ENCODE data around the gene RFXAP. TPM values are rescaled to one million over a fixed set of nuclear protein-coding genes. Genes with fewer than 3 reads are reported as not detected.
"Not testable (repeated sequence)": the region's sequence is repeated elsewhere in the genome, so short reads cannot be mapped to it uniquely, and the experiment has no call there.

Gene RFXAP
- total and polyA plus RNA-seq, 2 donors from 2014 or later = 2.3 to 6.3 TPM

GRCh38 chr13:36783890-36784289 is 35.1 kb upstream of the RFXAP start:
- Histone ChIP-seq H3K36me3 (ENCODE audit: control insufficient read depth in 2 of 3, insufficient read depth in 3 of 3, low read length in 3 of 3) (no peaks in the 10 kb centered on the region), H3K9ac (ENCODE audit: low read length in 3 of 3) (no peak overlapping the region), H3K9me3 (ENCODE audit: control insufficient read depth in 2 of 3, insufficient read depth in 1 of 3, low read length in 3 of 3) (no peaks in the 10 kb centered on the region), H3K4me1 (ENCODE audit: control insufficient read depth in 2 of 3, insufficient read depth in 2 of 3, low read depth in 1 of 3, low read length in 3 of 3) (no peaks in the 10 kb centered on the region), H3K27me3 (ENCODE audit: control insufficient read depth, insufficient read depth, low read length) (no peaks in the 10 kb centered on the region), H3K27ac (ENCODE audit: low read depth in 2 of 2, low read length in 2 of 2) (no peak overlapping the region), H3K4me3 (ENCODE audit: low read length in 3 of 3) (no peak overlapping the region)
- TF ChIP-seq, protein P1, sequence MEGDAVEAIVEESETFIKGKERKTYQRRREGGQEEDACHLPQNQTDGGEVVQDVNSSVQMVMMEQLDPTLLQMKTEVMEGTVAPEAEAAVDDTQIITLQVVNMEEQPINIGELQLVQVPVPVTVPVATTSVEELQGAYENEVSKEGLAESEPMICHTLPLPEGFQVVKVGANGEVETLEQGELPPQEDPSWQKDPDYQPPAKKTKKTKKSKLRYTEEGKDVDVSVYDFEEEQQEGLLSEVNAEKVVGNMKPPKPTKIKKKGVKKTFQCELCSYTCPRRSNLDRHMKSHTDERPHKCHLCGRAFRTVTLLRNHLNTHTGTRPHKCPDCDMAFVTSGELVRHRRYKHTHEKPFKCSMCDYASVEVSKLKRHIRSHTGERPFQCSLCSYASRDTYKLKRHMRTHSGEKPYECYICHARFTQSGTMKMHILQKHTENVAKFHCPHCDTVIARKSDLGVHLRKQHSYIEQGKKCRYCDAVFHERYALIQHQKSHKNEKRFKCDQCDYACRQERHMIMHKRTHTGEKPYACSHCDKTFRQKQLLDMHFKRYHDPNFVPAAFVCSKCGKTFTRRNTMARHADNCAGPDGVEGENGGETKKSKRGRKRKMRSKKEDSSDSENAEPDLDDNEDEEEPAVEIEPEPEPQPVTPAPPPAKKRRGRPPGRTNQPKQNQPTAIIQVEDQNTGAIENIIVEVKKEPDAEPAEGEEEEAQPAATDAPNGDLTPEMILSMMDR (IDR thresholded peaks at IDR 0.05; ENCODE audit: borderline replicate concordance, extremely low read depth, insufficient read depth) = no peak
- no peak for FAIRE-seq
- intact Hi-C loops (cut with DNase I) = no loop called here
- DNase-seq = no peak

DNA sequence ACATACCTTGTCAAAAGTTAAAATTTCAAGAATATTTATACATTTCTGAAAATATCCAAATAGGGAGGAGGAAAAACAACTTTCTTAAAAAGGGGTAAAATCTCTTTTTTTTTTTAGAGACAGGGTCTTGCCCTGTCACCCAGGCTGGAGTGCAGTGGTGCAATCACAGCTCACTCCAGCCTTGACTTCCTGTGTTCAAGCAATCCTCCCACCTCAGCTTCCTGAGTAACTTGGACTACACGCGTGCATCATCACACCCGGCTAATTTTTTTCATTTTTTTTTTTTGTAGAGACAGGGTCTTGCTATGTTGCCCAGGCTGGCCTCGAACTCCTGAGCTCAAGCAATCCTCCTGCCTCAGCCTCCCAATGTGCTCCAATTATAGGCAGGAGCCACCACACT is 32.8 kb upstream of the RFXAP start:
- DNase-seq; H3K27me3 ChIP-seq (ENCODE audit: control insufficient read depth, insufficient read depth, low read length); H3K4me1 ChIP-seq (ENCODE audit: control insufficient read depth in 2 of 3, insufficient read depth in 2 of 3, low read depth in 1 of 3, low read length in 3 of 3); H3K27ac ChIP-seq (ENCODE audit: low read depth in 2 of 2, low read length in 2 of 2); H3K36me3 ChIP-seq (ENCODE audit: control insufficient read depth in 2 of 3, insufficient read depth in 3 of 3, low read length in 3 of 3); H3K9ac ChIP-seq (ENCODE audit: low read length in 3 of 3); FAIRE-seq; H3K4me3 ChIP-seq (ENCODE audit: low read length in 3 of 3); intact Hi-C loops (cut with DNase I); H3K9me3 ChIP-seq (ENCODE audit: control insufficient read depth in 2 of 3, insufficient read depth in 1 of 3, low read length in 3 of 3): not testable (repeated sequence)

DNA sequence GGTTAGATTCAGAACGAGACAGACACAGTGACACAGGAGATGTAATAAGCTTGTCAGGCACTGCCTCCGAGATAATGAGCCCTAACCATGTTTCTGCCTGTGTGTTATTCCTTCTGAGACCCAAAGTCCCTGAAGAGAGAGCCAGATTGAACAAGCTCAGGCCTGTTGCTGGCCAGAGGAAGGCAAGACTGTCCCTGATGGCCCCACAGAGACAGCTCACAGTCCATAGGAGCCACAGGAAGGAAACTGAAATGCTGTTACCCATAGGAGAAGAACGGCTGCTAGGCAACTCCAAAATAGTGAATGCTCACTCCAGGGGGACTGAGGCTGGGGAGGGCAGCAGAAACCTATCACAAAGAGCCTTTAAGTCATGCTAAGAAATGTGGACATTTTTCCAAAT is 31.8 kb upstream of the RFXAP start:
- intact Hi-C loops (cut with DNase I) = no loop called here
- Histone ChIP-seq H3K27me3 (ENCODE audit: control insufficient read depth, insufficient read depth, low read length) (no peaks in the 10 kb centered on the region), H3K4me1 (ENCODE audit: control insufficient read depth in 2 of 3, insufficient read depth in 2 of 3, low read depth in 1 of 3, low read length in 3 of 3) (no peaks in the 10 kb centered on the region), H3K36me3 (ENCODE audit: control insufficient read depth in 2 of 3, insufficient read depth in 3 of 3, low read length in 3 of 3) (no peaks in the 10 kb centered on the region), H3K4me3 (ENCODE audit: low read length in 3 of 3) (no peak overlapping the region), H3K9ac (ENCODE audit: low read length in 3 of 3) (no peak overlapping the region), H3K27ac (ENCODE audit: low read depth in 2 of 2, low read length in 2 of 2) (no peak overlapping the region), H3K9me3 (ENCODE audit: control insufficient read depth in 2 of 3, insufficient read depth in 1 of 3, low read length in 3 of 3) (no peaks in the 10 kb centered on the region)
- DNase-seq = no peak
- TF ChIP-seq, protein P1 (IDR thresholded peaks at IDR 0.05; ENCODE audit: borderline replicate concordance, extremely low read depth, insufficient read depth) = no peak
- no peak for FAIRE-seq

GRCh38 chr13:36788276-36788675 is 30.7 kb upstream of the RFXAP start:
- FAIRE-seq = no peak
- Histone ChIP-seq H3K4me3 (ENCODE audit: low read length in 3 of 3) (no peak overlapping the region), H3K27ac (ENCODE audit: low read depth in 2 of 2, low read length in 2 of 2) (no peak overlapping the region), H3K36me3 (ENCODE audit: control insufficient read depth in 2 of 3, insufficient read depth in 3 of 3, low read length in 3 of 3) (no peaks in the 10 kb centered on the region), H3K27me3 (ENCODE audit: control insufficient read depth, insufficient read depth, low read length) (no peaks in the 10 kb centered on the region), H3K4me1 (ENCODE audit: control insufficient read depth in 2 of 3, insufficient read depth in 2 of 3, low read depth in 1 of 3, low read length in 3 of 3) (no peaks in the 10 kb centered on the region), H3K9me3 (ENCODE audit: control insufficient read depth in 2 of 3, insufficient read depth in 1 of 3, low read length in 3 of 3) (no peaks in the 10 kb centered on the region), H3K9ac (ENCODE audit: low read length in 3 of 3) (no peak overlapping the region)
- DNase-seq = no peak
- intact Hi-C loops (cut with DNase I) = no loop called here
- TF ChIP-seq, protein P1 (IDR thresholded peaks at IDR 0.05; ENCODE audit: borderline replicate concordance, extremely low read depth, insufficient read depth) = no peak

Measured in kidney (tissue), 14 donors.